ENCODE measurements around the gene ITGB3.
A peak's percentile ranks its signal among the peaks of the same experiment; 100 is the strongest.
"Not testable (repeated sequence)": the region's sequence is repeated elsewhere in the genome, so short reads cannot be mapped to it uniquely, and the experiment has no call there.

The ITGB3 gene

DNA sequence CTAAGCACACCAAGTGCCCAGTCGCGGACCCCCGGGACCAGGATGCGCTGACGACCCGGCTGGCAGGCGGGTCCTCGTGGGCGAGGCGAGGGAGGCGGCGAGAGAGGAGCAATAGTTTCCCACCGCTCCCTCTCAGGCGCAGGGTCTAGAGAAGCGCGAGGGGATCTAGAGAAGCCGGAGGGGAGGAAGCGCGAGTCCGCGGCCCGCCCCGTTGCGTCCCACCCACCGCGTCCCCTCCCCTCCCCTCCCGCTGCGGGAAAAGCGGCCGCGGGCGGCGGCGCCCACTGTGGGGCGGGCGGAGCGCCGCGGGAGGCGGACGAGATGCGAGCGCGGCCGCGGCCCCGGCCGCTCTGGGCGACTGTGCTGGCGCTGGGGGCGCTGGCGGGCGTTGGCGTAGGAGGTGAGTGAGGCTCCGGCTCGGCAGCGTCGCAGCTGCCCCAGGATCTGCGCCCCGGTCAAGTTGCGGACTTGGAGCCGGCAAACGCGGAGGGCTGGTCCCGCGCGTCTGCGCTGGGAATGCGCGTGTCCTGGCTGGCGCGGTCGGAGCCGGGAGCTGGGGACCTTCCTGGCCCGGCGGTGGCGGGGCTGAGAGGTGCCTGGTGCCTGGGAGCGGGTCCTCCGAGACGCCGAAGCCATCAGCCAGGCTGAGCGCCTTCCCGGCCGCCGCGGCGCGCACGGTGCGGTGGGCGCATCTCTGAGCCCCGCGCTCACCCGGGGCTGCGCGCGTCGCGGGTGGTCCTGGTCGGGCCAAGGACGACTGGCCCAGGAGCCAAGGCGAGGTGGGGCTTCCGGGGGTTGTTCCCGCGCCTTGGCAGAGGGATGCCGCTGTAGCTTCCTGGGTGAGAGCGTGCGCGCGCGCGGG, at the start of gene ITGB3:
TSS of gene ITGB3 (plus strand) at position 287 of the 862 bp plus-strand sequence. CDS start at position 322, 35 bp downstream.
- peak; percentile 26 for DNase-seq (ENCODE audit: low spot score)

DNA sequence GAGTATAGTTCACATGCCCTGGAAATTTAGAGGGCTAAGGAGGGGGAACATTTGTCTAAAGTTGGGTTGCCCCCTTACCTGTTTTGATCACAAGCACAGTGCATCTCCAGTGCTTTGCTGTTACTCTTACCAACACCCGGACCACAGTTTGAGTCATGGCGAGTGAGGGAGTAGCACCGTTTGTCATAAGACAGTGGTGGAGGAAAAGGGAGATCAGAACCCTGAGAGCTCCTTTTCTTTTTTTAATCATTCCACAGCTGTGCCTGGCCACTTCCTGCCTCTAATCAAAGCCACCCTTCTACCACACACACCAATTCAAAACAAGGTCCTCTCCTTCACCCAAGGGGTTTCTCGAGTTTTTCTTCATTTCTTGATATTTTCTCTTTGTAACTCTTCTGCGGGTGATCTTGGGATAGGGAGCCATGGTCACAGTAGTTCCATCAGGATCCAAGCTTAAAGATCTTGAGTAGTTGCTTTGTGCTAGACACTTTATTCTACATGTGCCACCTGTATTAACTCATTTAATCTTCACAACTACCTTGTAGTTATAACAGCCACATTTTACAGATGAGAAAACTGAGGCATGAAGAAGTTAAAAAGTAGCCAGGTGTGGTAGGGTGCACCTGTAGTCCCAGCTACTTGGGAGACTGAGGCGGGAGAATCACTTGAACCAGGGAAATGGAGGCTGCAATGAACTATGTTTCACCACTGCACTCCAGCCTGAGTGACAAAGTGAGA, 49.5 kb upstream of the ITGB3 start:
- no peak for DNase-seq (ENCODE audit: low spot score)

DNA sequence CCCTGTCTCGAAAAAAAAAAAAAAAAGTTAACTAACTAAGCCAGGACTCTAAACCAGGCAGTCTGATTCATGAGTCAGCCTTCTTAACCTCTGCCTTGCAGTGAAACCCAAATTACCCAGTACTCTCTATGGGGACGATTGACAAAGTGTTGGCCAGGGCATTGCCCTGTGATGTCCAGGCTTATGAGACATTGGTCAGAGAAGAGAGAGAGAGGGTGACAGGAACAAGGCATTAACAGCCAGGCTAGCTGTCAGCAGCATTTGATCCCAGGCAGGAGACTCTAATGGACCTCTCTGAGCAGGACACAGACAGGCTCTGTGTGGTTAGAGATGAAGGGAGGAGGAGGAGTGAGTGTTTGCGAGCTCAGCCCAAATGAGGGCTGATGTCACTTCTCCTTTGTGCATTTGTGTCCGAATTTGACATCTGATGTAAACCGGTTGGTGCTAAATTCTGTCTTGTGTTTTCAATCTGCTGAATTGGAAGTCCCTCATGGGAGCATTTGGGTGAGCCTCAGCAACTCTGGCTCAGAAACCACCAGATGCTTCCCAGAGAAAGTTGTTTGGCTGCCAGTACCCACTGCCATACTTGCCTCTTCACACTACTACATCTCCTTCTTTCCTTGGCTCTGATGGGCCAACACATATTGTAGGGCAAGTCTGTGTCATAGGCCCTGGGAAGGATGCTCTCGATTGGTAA, 48.8 kb upstream of the ITGB3 start:
- peak; percentile 81 for DNase-seq (ENCODE audit: low spot score)

DNA sequence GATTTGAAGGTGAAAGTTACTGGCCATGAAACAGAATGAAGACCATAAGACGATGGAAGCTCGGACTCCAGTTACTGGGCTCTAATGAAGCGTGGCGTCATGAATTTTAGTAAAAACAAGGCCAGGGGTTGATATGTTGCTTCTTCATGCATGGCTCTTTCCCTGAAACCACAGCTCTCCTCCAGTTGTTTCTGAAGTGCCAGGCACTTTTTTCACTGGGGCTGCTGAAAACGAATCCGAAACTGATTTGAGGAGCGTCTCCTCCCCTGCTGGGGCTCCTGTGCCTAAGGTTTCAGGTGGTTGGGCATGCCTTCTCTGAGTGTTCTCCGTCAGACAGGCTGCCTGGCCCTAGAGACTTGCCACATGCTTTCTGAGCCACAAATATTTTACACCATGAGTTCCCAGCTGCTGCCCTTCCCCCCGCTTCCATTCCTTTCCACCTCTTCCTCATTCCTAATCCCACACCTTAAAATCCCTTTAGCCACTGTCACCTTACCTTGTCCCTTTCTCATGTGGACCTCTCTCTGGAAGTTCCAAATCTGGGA, 48.1 kb upstream of the ITGB3 start:
- DNase-seq (ENCODE audit: low spot score), result peak; percentile 42

DNA sequence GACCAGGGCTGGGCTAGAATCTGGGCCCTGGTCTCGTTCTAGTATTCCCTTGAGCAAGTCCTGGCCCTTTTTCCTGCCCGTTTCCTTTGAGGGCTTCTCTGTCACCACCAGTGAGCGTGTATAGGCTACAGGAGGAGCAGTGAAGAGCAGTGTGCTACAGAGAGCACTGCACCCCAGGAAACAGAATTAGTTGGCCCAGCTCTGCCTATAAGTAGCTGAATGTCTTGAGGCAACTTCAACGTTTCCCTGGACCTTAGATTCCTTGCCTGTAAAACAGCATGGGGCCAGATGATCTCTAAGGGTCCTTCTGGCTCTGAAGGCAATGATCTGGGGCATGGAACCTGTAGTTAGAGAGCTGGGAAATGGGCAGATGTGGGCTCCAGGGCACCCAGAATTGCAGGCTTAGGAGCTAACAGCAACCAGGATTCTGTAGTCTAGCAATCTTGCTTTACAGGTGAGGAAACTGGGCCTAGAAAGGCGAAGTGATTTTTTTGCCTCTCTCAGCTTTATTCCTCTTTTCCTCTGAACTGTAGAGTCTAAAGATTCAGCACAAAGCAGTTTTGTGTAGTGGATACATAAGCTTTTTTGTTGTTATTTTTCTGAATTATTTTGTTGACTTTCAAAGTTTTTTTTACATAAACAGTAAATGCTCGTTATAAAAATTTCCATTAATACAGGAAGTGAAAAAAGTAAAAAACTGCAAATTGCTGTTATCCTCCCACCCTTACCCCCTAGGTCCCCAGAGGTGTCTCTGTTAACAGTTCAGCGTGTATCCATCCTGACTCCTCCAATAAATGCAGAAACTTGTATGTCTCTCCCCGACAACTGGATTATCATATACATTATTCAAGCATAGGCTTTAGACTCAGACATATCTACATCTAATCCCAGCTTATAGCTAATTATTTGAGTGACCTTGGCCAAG, 46.2 kb upstream of the ITGB3 start:
- DNase-seq (ENCODE audit: low spot score), result no peak

DNA sequence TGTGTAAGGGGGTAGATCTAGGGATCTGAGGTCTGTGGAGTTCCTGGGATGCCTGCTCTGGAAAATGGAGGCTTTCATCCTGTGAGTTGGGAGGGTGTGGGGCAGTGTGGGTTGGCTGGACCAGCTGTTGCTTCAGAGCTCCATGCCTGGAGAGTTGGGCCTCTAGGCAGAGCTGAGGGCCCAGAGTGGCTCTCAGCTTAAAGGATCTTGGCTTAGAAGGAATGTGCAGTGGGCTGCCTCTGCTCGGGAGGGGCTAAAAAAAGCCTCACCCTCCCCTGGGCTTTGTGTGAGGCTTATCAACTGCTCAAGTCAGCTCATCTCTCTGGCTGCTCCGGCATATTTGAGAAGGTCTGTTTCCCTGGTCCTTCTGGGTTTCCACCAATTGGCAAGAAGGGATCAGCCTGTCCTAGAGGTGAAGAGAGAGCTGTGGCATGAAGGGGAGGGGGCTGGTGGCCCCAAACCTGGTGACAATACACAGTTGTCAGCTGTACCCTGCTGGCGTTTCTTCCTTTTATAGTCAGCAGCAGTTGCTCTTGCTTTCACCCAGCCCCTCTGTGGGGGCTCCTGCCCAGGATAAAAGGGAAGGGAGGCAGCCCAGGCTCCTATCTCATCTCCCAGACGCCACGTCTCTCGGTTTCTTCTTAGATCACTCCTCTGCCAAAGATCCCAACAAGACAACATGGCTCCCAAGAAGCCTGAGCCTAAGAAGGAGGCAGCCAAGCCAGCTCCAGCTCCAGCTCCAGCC, 44.7 kb upstream of the ITGB3 start, which contains the start of gene MYL4:
TSS of gene MYL4 (plus strand) at position 605 of the 745 bp plus-strand sequence. CDS start at position 680, 75 bp downstream.
- no peak for DNase-seq (ENCODE audit: low spot score)

DNA sequence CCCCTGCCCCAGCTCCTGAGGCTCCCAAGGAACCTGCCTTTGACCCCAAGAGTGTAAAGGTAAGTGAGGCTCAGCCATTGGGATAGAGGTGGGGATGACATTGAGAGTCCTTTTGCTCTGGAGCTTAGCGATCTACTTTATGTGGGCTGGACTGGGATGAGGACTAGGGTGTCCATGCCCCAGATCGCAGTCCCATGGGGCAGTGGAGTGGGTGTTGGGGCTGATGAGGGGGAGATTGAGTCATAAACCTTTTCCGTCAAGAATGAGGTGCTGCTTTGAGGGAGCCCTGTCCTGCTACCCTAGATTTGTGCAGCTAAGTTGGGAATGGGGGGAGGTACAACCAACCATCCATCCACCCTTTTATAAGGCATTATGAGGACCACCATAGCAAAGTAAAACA, 44.1 kb upstream of the ITGB3 start:
- no peak for DNase-seq (ENCODE audit: low spot score)

DNA sequence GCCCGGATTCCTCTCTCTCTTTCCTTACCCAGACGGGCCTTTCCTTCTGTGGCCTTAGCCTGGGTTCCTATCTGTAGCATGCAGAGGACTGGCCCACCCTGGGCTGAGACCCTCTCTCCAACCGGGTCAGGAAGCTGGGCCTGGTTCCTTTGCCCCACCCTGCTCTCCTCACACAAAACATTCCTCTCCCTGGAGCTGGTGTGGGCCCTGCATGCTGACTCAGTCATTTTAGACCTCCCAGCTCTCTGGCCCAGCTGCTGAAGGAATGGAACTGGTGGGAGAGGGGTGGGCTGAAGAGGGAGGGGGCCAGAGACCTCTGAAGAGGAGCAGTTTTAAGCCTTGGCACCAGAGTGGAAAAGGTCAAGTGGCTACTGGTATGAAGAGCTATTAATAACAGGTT, 43.5 kb upstream of the ITGB3 start:
- DNase-seq (ENCODE audit: low spot score), result no peak

DNA sequence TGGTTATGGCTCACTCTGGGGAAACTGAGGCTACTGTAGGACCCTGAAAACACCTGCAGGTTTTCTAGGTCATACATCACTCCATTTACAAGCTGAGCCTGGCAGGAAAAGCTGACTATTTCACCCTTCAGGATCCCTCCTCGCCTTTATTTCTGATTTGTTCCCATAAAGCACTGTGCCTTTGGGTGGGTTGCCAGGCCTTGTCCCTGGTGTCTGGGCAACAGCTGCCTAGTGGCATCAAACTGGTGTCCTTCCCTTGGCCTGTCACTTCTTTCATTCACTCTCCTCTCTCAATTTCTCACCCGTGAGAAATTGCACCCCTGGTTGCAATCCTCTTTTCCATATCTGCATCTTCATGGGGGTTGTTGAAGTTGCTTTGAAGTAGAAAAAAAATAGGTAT, 42.8 kb upstream of the ITGB3 start:
- DNase-seq (ENCODE audit: low spot score), result no peak

DNA sequence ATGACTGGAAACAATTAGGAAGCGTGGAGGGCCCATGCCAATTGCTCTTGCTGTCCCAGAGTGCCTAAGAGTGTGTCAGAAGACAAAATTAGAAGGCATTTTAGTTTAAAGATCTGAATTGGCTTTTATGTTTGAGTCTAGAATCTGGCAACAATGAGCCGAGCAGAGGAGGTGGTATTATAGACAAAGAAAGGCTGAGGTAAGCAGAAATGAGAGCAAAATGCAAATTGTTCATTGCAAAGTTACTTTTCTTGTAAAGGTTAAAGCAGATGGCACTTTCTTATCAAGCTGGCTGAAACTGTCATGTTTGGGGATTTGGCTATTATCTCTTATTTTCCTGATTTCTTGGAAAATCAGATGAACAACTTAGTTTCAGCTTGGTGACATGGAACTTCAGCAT, 41.2 kb upstream of the ITGB3 start:
- no peak for DNase-seq (ENCODE audit: low spot score)

DNA sequence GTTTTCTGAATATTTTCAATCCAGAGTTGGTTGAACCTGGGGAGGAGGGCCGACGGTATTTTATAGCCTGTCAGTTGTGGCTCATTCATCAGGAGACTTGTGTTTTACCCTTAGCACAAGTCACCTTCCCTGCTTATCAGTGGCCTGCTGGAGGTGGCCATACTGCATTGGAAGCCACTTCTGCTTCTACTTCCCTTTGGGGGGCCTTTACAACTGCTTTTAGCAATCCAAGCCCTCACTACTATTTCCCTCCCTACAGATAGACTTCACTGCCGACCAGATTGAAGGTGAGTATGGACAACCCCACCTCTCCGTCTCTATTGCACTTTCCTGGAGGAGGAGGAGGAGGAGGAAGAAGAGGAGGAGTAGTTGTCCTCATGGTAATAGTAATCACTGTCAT, 40.1 kb upstream of the ITGB3 start:
- DNase-seq (ENCODE audit: low spot score), result no peak

DNA sequence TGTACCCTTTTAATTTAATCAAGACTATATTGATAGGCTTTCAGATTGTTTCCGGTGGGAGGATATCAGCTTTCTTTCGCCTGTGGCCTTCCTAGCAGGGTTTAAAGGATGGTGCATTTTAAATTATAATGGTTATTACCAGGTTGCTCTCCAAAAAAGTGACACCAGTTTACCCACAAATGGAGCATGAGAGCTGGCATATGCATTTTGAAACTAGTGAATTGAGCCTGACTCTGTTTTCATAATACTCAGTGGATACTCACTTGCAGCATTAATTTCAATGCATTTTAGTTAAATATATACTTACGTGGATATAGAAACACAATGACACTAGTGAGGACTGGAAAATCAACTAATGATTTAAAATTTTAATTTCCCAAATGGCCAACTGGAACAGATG, 38.7 kb upstream of the ITGB3 start:
- DNase-seq (ENCODE audit: low spot score), result no peak

DNA sequence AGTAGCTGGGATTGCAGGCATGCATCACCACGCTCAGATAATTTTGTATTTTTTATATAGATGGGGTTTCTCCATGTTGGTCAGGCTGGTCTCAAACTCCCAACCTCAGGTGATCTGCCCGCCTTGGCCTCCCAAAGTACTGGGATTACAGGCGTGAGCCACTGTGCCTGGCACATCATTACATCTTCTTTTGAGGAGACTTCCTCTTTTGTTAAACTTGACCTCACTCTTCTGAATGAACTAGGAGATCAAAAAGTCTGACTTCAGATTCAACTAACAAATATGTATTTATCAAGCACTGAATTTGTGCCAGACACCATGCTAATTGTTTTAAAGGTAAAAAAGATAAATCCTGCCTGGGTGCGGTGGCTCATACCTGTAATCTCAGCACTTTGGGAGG, 36.8 kb upstream of the ITGB3 start:
- DNase-seq (ENCODE audit: low spot score), result not testable (repeated sequence)

DNA sequence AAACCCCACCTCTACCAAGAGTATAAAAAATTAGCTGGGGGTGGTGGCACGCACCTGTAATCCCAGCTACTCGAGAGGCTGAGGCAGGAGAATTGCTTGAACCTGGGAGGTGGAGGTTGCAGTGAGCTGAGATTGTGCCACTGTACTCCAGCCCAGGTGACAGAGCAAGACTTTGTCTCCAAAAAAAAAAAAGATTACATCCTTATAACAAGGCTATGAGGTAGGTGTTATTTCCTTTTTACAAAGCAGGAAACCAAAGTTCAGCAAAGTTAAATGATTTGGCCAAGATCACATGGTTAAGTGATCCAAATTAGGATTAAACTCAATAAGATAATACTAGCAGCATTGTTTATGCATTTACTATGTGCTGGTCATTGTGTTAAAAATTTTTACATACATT, 36.3 kb upstream of the ITGB3 start:
- not testable (repeated sequence) for DNase-seq (ENCODE audit: low spot score)

DNA sequence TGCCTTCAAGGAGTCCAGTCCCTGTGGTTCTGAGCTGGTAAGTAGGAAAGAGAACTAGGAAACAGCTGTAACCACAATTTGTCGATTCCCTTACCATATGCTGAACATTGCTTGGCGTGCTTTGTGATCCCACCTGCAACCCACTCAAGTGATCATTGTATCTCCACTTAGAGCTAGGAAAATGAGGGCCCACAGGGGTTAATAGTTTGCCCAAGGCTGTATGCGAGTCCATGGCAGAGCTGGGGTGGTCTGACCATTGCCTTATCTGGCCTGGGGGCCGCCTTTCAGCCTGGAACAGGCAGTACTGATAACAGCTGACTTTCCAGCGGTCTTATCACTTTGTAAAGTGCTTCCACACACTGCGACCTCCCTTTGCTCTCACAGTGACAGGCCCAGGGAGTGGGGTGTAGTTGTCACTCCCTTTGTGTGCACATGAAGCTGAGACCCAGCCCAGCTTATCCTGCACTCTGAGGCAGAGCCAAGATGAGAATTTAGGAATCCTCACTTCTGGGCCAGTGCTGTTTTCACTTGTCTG, 34.7 kb upstream of the ITGB3 start:
- DNase-seq (ENCODE audit: low spot score), result no peak

DNA sequence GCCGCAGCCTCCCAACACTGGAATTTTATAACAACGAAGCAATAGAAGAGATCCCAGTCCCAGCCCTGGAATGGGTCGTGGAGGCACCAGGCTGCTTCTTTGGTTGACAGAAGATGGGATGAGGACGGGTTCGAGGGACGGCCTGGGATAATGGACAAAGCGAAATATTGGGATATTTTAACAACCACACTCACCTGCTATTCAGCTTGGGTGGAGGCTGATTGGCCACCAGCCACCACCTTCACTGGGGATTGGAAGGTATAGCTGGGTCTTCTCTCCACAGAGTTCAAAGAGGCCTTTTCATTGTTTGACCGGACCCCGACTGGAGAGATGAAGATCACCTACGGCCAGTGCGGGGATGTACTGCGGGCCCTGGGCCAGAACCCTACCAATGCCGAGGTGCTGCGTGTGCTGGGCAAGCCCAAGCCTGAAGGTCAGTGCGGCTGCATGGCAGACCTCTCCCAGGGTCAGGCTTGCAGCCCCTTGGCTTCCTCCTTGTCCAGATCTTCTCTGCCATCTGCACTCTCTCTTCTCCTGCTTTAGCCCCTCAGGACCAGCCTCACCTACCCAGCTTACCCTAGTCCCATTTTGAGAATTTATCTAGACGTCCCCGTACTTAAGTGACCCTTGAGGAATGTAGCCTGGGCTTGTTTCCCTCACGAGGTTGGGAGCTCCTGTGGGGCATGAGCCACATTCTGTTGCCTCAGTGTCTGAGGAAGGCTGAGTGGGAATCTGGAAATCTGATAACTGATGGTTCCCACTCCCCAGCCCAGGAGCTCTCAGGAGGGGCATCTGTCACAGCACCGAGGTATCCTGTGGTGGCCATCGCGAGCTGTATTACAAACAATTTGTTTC, 33.8 kb upstream of the ITGB3 start:
- no peak for DNase-seq (ENCODE audit: low spot score)

DNA sequence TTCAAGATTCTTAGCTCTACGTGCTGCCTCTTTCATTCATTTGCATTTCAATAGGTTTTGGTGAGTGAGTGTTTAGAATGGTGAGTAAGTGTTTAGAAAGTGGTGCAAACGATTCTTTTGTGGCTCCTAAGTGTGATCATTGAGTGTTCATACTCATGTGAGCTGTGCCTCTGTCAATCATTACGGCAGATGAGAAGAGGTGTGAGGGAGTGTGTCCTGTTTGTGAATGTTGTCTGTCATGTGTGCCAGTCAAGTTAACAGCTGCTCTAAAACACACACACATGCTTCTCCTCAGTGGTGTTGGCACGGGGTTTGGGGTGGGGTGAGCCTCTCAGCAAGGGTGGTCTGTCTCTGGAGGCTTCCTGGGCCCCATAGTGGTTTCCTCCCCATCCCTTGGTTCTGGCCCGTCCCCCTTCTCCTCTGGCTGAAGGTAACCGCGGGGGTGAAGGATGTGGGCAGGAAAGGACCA, 33.1 kb upstream of the ITGB3 start:
- no peak for DNase-seq (ENCODE audit: low spot score)

DNA sequence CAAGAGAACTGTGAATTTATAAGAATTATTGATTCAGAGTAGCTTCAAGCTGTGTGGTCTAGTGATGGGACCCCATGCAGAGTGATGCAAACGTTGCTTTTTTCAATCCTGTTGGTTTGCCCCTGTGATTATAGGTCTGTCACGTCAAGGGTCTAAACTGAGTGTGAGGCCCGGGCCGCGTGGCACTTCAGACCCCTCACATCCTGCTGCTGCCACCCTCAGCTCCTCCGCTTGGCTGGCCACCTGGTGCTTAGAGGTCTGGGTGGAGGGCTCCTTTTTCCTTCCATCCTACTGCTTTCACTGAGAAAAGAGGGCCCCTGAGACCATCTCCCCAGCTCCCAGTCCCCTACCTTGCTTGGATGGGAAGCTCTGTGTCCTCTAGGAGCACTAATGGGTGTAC, 32.5 kb upstream of the ITGB3 start:
- no peak for DNase-seq (ENCODE audit: low spot score)

DNA sequence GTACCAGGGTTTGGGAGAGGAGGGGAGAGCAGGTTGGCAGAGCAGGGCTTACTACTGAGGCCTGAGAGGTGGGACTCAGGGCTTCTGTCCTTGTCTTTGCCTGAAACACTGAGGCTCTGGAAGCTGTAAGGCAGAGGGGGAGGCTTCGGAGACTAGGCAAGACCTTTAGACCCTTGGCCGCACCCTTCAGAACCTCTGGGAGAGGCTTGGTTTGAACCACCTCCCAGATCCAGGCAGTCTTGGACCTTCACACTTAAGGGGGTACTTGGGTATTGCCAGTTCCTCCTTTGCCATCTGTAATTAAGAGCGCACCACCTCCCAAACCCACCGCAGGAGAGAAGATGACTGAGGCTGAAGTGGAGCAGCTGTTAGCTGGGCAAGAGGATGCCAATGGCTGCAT, 31.6 kb upstream of the ITGB3 start:
- DNase-seq (ENCODE audit: low spot score), result no peak

Measured in pons (tissue), 1 donor.